ENCODE results near the gene SLC39A8.
"Not testable (repeated sequence)": the region's sequence is repeated elsewhere in the genome, so short reads cannot be mapped to it uniquely, and the experiment has no call there.

The SLC39A8 gene

GRCh38 chr4:102298716-102299115 lies 46.6 kb downstream of the SLC39A8 start:
- no peak for DNase-seq

GRCh38 chr4:102295153-102295862 lies 50.0 kb downstream of the SLC39A8 start:
- DNase-seq, result no peak

GRCh38 chr4:102288497-102288896 lies 56.8 kb downstream of the SLC39A8 start:
- no peak for DNase-seq

GRCh38 chr4:102285831-102286230 lies 59.5 kb downstream of the SLC39A8 start:
- no peak for DNase-seq

GRCh38 chr4:102281171-102281839 lies 64.0 kb downstream of the SLC39A8 start:
- DNase-seq, result no peak

- DNase-seq, result not testable (repeated sequence)
Observed at GRCh38 chr4:102273317-102273716, 72.0 kb downstream of the SLC39A8 start.

- DNase-seq, result no peak
Observed at GRCh38 chr4:102272318-102272717, 73.0 kb downstream of the SLC39A8 start.

GRCh38 chr4:102268355-102268754 lies 76.9 kb downstream of the SLC39A8 start:
- no peak for DNase-seq

GRCh38 chr4:102263024-102263787 lies 82.1 kb downstream of the SLC39A8 start:
- DNase-seq, result no peak

- no peak for DNase-seq
Observed at GRCh38 chr4:102259702-102260101, 85.6 kb downstream of the SLC39A8 start.

GRCh38 chr4:102259081-102259480 lies 86.2 kb downstream of the SLC39A8 start:
- no peak for DNase-seq

GRCh38 chr4:102256321-102256720 lies 89.0 kb downstream of the SLC39A8 start:
- no peak for DNase-seq

GRCh38 chr4:102253860-102254259 lies 91.4 kb downstream of the SLC39A8 start:
- DNase-seq, result no peak

- no peak for DNase-seq
Observed at GRCh38 chr4:102252171-102252570, 93.1 kb downstream of the SLC39A8 start.

GRCh38 chr4:102250341-102250740 lies 94.9 kb downstream of the SLC39A8 start:
- no peak for DNase-seq

- no peak for DNase-seq
Observed at GRCh38 chr4:102247041-102247440, 98.2 kb downstream of the SLC39A8 start.

- DNase-seq, result no peak
Observed at GRCh38 chr4:102246416-102246815, 98.9 kb downstream of the SLC39A8 start.

- no peak for DNase-seq
Observed at GRCh38 chr4:102244878-102245535, 100.3 kb downstream of the SLC39A8 start.

- DNase-seq, result not testable (repeated sequence)
Observed at GRCh38 chr4:102243296-102243695, 102.0 kb downstream of the SLC39A8 start.

GRCh38 chr4:102234243-102234838 lies 110.9 kb downstream of the SLC39A8 start:
- no peak for DNase-seq

- DNase-seq, result no peak
Observed at GRCh38 chr4:102230194-102230593, 115.1 kb downstream of the SLC39A8 start.

GRCh38 chr4:102227388-102227787 lies 117.9 kb downstream of the SLC39A8 start:
- no peak for DNase-seq

- no peak for DNase-seq
Observed at GRCh38 chr4:102223461-102223860, 121.8 kb downstream of the SLC39A8 start.

Measured in KG1 (cell line).